ENCODE measurements around the gene PIK3C2G.

DNA sequence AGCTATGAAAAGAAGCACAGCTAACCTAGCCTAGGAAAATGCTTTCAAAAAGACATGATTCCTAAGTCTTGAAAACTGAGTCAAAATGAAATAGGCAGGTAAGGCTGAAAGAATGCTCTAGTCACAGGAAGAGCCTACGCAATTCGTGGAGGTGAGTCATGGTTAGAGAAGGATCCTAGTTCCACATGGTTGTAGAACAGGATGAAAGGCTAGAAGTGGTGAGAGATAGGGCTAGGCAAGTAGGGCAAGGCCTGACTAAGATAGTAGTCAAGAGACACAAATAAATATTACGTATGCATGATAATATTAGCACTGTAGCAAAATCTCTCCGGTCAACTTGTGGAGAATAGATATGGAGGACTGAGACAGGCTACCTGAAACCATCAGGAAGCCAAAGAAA, 429.3 kb downstream of the PIK3C2G start:
- no peak for TF ChIP-seq TAF1 (IDR thresholded peaks at IDR 0.05; ENCODE audit: borderline replicate concordance, low read depth, low read length)
- TF ChIP-seq, protein P1, sequence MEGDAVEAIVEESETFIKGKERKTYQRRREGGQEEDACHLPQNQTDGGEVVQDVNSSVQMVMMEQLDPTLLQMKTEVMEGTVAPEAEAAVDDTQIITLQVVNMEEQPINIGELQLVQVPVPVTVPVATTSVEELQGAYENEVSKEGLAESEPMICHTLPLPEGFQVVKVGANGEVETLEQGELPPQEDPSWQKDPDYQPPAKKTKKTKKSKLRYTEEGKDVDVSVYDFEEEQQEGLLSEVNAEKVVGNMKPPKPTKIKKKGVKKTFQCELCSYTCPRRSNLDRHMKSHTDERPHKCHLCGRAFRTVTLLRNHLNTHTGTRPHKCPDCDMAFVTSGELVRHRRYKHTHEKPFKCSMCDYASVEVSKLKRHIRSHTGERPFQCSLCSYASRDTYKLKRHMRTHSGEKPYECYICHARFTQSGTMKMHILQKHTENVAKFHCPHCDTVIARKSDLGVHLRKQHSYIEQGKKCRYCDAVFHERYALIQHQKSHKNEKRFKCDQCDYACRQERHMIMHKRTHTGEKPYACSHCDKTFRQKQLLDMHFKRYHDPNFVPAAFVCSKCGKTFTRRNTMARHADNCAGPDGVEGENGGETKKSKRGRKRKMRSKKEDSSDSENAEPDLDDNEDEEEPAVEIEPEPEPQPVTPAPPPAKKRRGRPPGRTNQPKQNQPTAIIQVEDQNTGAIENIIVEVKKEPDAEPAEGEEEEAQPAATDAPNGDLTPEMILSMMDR (IDR thresholded peaks at IDR 0.05) = no peak
- peak in 1 of 2 experiments; percentile 26; a peak in 1 of 4 replicates for TF ChIP-seq EP300 (IDR thresholded peaks at IDR 0.05; ENCODE audit: borderline replicate concordance in 1 of 2, low read depth in 1 of 2, low read length in 1 of 2)
- no peak for TF ChIP-seq SIN3A (IDR thresholded peaks at IDR 0.05; ENCODE audit: borderline replicate concordance, low read depth, low read length)
- TF ChIP-seq USF2 (IDR thresholded peaks at IDR 0.05; ENCODE audit: borderline replicate concordance, low read depth, low read length) = no peak
- TF ChIP-seq REST (IDR thresholded peaks at IDR 0.05; ENCODE audit: low read depth, low read length) = no peak
- TF ChIP-seq RAD21 (IDR thresholded peaks at IDR 0.05; ENCODE audit: low read length) = no peak
- TF ChIP-seq GABPA (IDR thresholded peaks at IDR 0.05; ENCODE audit: low read depth) = no peak
- no peak for TF ChIP-seq POLR2AphosphoS5 (IDR thresholded peaks at IDR 0.05; ENCODE audit: low read depth, low read length)
- TF ChIP-seq CHD2 (IDR thresholded peaks at IDR 0.05; ENCODE audit: low read length, partially characterized antibody) = no peak
- no peak for TF ChIP-seq TEAD4 (IDR thresholded peaks at IDR 0.05; ENCODE audit: borderline replicate concordance, insufficient read depth)
- no peak for TF ChIP-seq ZBTB33 (IDR thresholded peaks at IDR 0.05; ENCODE audit: borderline replicate concordance, low read depth)
- TF ChIP-seq EZH2phosphoT487 (IDR thresholded peaks at IDR 0.05; ENCODE audit: borderline replicate concordance, low read depth) = no peak
- TF ChIP-seq RCOR1 (IDR thresholded peaks at IDR 0.05; ENCODE audit: low read length) = no peak

Data from SK-N-SH (cell line).